ENCODE data around the gene SNRPE.
A peak's percentile ranks its signal among the peaks of the same experiment; 100 is the strongest.

SNRPE gene

GRCh38 chr1:203873094-203873493 is 11.7 kb downstream of the SNRPE start:
- TF ChIP-seq CTCF (IDR thresholded peaks at IDR 0.05; ENCODE audit: insufficient read depth, low read depth, low read length, missing control alignments) = no peak
- H3K4me3 ChIP-seq (ENCODE audit: low read length) = no peak overlapping the region
- no peak for DNase-seq (ENCODE audit: low read depth)

- no peak for TF ChIP-seq CTCF (IDR thresholded peaks at IDR 0.05; ENCODE audit: insufficient read depth, low read depth, low read length, missing control alignments)
- no peak overlapping the region for H3K4me3 ChIP-seq (ENCODE audit: low read length)
- DNase-seq (ENCODE audit: low read depth) = no peak
Observed at GRCh38 chr1:203878422-203878821, 17.0 kb downstream of the SNRPE start.

- TF ChIP-seq CTCF (IDR thresholded peaks at IDR 0.05; ENCODE audit: insufficient read depth, low read depth, low read length, missing control alignments) = no peak
- no peak for DNase-seq (ENCODE audit: low read depth)
Observed at GRCh38 chr1:203880606-203881005, 19.2 kb downstream of the SNRPE start.

GRCh38 chr1:203888807-203889251 is 27.4 kb downstream of the SNRPE start:
- H3K4me3 ChIP-seq (ENCODE audit: low read length) = no peak overlapping the region
- peak; percentile 79 for DNase-seq (ENCODE audit: low read depth)
- no peak for TF ChIP-seq CTCF (IDR thresholded peaks at IDR 0.05; ENCODE audit: insufficient read depth, low read depth, low read length, missing control alignments)

More at GRCh38 chr1:203880606-203881005, 19.2 kb downstream of the SNRPE start:
- no peak overlapping the region for H3K4me3 ChIP-seq (ENCODE audit: low read length)

GRCh38 chr1:203891950-203892349 is 30.6 kb downstream of the SNRPE start:
- no peak for DNase-seq (ENCODE audit: low read depth)
- H3K4me3 ChIP-seq (ENCODE audit: low read length) = no peak overlapping the region
- TF ChIP-seq CTCF (IDR thresholded peaks at IDR 0.05; ENCODE audit: insufficient read depth, low read depth, low read length, missing control alignments) = no peak

- DNase-seq (ENCODE audit: low read depth) = no peak
- TF ChIP-seq CTCF (IDR thresholded peaks at IDR 0.05; ENCODE audit: insufficient read depth, low read depth, low read length, missing control alignments) = no peak
Observed at GRCh38 chr1:203898458-203899352, 37.3 kb downstream of the SNRPE start.

GRCh38 chr1:203899353-203899716 is 37.9 kb downstream of the SNRPE start:
- no peak for TF ChIP-seq CTCF (IDR thresholded peaks at IDR 0.05; ENCODE audit: insufficient read depth, low read depth, low read length, missing control alignments)
- DNase-seq (ENCODE audit: low read depth) = no peak
- no peak overlapping the region for H3K4me3 ChIP-seq (ENCODE audit: low read length)

More at GRCh38 chr1:203898458-203899352, 37.3 kb downstream of the SNRPE start:
- no peak overlapping the region for H3K4me3 ChIP-seq (ENCODE audit: low read length)
